CD4-positive, alpha-beta T cell treated with Interferon alpha-2 for 1 hour (primary cell): ENCODE results near the gene SLC35D2.
"Not testable (repeated sequence)": the region's sequence is repeated elsewhere in the genome, so short reads cannot be mapped to it uniquely, and the experiment has no call there.

Experiments
- DNase-seq, 2 donors: peaks; one replicate each; pipeline ENCODE4 v3.0.0-alpha.2; 2020 to 2022

The SLC35D2 gene

DNA sequence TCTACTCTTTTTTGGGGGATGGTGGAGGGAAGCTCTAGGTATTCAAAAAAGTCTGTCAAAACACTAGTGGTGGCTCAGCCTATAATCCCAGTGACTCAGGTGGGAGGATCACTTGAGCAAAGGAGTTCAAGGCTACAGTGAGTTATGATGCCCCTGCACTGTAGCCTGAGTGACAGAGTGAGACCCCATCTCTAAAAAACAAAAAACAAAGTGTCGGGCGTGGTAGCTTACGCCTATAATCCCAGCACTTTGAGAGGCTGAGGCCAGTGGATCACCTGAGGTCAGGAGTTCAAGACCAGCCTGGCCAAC, 15.8 kb upstream of the SLC35D2 start:
- no peak for DNase-seq

DNA sequence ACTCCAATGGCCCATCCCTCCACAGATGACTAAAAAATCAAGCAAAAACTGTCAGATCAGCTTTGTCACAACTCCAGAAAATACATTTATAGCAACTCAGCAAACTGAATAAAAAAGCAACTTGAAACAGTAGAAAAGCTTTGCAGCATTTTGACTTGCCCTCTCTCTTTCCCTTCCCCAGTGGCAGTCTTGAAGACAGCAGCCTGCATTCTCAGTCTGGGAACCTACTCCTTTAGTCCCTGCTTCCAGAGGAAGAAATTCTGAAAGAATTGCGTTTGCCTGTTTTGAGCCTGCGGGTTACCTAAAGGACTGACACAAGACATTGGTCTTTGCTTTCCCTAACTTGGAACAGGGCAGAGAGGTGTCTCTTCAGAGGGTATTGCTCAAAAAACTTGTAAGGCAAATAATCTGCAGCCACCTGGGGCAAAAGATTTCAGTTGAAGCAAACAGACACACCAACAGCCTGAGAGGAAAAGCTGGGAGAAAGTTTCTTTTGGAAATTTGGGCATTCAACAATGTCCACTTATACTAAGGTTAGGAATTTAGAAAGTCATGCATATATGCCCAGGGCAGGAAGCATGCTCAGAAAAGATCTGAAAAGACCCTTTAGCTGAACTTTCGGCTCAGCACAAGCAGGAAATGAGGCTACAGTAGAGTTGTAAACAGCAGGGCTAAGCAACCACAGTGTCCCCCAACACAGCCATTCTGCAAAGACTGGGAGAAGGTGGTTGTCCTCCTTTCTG, 15.2 kb upstream of the SLC35D2 start:
- DNase-seq: peak in 1 of 2 donors; percentile 35

DNA sequence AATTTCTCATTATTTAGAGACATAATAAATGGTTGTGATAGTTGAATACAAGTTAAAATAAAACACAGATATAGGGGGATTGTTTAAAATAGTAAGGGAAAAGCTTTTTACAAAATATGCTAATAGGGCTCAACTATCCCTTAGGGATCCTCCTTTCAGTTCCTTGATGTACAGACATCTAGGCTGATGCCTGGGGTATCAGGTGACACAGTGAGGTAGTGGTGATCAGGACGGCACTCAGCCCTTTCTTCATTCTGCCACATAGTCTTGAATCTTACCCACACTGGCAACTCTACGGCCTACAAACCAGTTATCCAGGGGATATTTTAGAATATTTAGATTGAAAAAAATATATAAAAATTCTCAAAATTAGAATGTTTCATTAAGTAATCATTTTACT, 12.5 kb upstream of the SLC35D2 start:
- DNase-seq: no peak

DNA sequence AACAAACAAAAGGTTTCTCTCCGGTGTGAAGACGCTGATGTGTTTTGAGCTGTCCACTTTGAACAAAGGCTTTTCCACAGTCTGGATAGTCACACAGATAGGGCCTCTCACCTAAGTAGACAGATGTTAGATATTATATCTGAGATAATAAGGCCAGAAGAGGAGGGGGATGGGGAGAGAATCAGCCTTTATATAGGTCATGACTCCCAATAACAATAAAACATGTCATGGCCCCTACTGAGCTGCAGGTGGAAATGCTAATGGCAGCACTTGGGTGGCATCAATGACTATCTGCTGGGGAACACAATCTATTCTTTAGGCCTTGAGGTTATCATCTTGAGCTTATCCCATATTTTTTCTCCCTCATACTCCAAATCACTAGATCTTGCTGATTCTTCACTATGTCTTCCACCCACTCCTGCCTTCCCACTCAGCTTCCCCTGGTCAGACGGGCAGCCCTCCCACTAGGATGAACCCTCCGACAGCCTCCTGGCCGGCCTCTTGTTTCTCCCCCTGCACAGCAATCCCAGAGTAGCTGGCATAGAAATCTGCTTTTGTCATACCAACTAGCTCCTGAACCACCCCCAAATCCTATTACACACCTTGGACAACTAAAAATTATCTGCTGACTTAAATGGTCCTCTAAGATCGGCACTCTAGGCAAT, 11.5 kb upstream of the SLC35D2 start:
- no peak for DNase-seq

DNA sequence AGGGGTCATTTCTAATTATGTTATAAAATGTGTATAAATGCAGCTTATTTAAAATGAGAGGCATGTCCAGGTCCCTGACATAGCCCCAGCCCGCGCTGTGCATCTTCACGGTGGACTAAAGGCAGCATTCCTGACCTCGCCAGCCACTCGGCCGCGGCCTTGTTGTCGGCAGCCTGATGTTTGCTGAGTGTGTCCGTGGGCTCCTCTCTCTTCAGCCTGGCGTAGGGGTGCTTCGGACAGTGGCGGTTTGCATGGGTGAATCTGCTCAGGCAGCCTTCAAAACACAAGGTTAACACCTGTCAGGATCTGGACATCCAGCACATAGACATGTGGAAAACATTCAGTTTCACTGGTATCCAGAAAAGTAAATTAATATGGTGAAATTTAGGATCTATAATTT, 8.8 kb upstream of the SLC35D2 start:
- no peak for DNase-seq

DNA sequence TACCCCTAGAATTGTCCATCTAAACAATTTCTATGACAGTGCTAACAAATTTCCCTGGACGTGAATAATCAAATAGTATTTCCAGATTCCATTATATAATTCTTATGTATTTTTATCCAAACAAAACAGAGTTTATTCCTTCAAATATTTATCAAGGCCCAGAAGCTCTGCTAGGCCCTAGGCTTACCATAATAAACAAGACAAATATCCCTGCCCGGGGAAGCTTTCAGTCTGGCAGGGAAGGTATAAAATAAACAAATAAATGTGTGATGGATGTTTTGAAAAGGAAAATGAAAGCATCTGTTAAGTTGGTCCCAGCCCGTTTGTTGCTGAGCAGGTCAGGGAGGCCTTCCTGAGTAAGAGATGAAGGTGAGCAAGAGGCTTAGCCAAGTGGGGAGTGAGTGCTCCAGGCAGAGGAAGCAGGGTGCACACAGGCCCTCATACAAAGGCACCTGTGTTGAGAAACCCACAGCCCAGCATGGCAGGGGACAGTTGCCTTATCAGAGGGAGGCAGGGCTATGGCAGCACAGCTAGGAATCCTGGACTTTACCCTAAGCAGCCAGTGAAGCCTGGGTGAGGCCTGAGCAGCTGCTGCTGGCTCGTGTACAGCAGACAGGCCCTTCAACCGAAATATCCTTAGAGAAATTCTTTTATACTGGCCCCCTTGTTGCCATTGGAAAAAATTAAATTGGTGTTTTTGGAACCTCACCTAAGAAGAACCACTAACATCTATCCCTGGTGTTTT, 7.7 kb upstream of the SLC35D2 start:
- DNase-seq: peak in 1 of 2 donors; percentile 27

DNA sequence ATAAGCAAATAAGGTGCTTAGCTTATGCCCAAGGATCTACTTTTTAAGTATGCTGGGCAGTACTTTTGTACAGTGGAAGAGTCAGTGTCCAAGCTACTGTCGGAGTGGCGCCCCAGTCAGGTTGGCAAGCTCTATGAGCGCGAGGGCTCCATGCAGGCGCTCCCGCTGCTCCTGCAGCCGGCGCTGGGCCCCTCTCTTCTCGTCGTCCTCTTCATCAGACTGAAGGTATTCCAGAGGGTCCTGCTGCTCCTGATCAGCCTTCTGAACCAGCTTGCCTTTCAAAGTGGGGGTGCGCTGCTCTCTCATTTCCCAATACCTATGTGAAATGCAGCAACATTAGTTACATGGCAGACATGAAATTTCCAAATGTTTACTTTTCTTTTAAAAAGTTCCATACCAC, 4.6 kb upstream of the SLC35D2 start:
- DNase-seq: no peak

DNA sequence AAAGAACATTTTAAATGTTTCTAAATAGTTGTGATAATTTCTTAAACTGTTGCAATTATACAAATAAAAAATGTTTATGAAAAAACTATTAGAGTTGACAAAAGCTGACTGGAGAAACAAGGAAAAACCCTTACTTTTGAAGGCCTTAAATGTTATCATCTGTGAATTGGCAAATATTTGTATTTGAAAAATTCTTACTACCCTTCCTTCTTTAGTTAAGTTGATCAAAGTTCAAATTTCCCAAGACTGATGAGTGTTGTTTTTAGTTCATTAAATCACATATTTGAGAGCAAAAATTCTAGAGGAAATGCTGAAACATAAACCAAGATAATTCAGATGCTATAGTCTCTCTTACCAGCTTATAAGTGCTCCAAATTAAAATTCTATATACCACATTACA, 2.6 kb upstream of the SLC35D2 start:
- DNase-seq: no peak

DNA sequence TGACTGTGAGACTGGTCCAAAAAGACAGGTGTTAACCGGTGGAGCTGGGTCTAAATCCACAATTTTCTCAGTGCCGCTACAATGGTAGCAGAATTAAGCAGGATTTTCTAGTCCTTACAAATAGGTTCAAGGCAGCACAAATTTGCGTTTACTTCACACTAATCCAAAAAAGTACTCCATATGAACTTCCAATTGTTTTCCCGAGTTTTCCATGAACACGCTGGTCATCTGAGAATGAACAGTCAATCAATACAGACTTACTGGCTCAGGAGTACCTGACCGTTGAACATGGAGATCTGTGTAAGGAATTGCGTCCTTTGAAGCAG, 709 bp downstream of the SLC35D2 start:
- no peak for DNase-seq

DNA sequence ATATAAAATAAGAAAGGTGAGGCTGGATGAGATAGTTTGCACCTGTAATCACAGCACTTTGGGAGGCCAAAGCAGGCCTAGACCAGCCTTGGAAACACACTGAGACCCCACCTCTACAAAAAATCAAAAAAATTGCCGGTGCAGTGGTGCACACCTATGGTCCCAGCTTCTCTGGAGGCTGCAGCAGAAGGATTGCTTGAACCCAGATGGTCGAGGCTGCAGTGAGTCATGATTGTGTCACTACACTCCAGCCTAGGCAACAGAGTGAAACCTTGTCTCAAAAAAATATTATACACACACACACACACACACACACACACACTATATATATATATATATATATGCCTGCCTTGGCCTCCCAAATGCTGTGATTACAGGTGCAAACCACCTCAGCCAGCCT, 1.3 kb downstream of the SLC35D2 start:
- DNase-seq: no peak

DNA sequence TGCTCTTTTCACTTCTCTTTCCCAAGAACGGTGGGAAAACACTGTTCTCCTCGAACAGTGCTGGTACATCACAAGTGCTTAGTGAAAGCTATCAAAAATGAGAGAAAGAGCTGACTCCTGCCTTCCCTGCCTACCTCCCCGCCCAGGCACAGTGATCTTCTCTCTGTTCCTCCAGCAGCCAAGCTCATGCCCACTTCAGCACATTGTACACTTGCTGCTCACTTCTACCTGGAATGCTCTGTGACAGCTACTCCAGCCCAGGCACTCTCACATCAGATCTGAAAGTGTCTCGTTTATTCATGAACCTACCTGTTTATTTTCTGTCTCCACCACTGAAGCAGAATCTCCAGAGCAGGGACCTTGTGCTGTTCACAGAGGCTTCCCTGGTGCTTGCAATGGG, 1.8 kb downstream of the SLC35D2 start:
- no peak for DNase-seq

DNA sequence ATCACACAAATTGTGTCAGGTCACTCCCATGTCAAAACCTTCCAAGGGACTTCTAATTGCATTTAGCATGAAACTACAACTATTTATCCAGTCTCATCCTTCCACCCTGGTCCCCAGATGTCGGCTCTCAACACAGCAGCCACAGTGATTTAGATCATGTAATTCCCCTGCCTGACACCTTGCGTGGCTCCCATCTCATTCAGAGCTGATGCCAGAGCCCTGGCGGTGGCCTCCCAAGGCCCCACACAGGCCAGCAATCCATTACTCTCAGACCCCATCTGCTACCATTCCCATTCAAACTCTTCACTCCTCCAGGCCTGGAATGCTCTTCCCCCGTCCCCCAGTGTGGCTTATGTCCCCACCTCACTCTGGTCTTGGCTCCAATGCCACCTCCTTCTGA, 2.4 kb downstream of the SLC35D2 start:
- no peak for DNase-seq

DNA sequence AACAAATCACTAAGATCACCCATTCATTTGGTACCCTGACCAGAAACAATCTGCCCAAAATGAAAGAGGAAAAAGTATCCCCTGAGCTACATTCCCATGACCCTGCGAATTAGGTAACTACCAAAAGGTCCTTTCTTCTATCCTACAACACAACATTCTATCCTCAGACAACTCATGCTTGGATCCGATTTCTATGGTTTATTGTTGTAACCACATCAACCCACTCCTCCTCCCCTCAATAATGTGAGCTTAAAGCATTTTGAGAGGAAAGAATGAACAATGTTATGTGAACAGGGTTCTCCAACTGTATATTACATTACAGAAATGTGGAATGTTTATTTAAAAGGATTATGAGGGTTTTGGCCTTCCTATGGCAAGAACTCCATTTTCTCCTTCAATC, 4.0 kb downstream of the SLC35D2 start:
- no peak for DNase-seq

DNA sequence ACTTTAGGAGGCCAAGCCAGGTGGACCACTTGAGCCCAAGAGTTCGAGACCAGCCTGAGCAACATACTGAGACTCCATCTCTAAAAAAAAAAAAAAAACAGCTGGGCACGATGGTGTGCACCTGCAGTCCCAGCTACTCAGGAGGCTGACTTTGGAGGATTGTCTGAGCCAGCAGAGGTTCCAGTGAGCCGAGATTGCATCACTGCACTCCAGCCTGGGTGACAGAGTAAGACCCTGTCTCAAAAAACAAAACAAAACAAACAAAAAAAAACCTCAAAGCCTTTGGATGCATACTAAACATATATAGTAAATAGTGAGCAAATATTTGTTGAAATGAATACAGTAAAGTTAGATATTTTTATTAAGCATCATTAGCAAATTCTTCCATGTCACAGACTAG, 5.3 kb downstream of the SLC35D2 start:
- DNase-seq: no peak

DNA sequence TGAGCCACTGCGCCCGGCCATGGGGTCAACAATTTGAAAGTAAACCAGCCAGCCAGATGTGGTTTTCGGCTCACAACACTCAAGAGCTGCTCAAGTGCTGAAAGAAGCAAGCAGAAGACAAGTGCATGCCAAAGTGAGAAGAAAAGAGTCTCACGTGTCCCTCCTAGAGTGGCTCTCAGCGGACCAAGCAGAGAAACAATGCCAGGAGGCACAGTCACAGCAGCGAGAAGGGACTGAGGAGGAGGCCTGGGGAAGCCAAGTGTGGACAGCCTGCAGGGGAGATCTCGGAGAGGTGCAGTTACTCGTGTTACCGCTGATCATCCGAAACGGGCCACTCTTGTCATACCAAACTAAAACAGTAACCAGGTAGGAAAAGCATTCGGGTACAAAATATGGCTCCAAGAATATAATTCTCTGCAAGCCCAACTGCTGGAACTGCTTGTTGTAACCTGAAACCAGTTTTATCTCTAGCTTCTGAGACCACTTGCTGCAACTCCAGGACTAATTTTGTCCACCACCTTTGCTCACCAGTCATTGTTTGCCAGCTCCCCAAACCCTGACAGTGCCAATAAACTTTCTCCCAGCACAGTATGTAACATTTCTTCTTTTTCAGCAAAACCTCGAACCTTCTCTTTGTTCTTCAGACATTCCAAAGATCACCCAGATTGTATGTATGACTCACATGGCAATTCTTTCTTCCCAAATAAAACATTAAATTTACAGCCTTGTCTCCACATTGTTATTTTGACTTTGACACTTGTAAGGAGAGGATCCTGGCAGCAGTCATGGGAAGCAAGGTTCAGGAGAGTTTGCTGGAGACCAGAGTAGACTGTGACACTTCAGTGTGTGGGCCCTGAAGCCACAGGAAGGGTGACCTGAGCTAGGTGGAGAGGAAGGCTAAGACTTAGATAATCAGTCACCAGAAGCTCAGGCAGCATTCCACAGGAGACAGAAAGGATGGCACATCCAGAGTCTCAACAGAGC, 6.3 kb downstream of the SLC35D2 start:
- DNase-seq: no peak

DNA sequence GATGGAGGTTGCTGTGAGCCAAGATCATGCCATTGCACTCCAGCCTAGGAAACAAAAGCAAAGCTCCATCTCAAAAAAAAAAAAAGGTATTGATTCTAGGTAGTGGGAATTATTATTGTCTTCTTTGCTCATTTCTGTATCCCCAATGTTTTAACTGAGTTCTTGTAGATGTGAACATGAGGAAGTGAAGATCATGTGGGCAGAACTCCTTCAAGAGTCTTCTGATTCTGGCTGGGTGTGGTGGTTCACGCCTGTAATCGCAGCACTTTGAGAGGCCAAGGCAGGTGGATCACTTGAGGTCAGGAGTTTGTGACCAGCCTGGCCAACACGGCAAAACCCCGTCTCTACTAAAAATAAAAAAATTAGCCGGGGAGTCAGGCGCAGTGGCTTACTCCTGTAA, 8.0 kb downstream of the SLC35D2 start:
- DNase-seq: not testable (repeated sequence)

DNA sequence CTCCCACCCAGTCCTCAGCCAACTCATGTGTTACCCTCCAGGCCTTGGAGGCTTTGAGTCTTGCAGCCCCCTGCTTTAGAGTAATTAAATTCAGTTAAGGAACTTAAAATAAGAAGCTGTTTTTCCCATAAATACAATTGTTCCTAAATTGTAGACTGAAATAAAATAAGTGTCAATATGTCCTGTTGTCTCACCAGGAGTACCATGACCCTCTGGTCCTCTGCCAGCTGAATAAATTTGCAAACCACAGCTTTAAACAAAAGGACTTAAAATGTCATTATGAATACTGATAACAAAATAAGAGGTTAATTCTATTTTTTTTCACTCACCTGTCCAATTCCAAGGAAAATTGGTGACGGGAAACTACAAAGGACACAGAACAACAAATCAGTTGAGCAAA, 15.6 kb downstream of the SLC35D2 start:
- no peak for DNase-seq

DNA sequence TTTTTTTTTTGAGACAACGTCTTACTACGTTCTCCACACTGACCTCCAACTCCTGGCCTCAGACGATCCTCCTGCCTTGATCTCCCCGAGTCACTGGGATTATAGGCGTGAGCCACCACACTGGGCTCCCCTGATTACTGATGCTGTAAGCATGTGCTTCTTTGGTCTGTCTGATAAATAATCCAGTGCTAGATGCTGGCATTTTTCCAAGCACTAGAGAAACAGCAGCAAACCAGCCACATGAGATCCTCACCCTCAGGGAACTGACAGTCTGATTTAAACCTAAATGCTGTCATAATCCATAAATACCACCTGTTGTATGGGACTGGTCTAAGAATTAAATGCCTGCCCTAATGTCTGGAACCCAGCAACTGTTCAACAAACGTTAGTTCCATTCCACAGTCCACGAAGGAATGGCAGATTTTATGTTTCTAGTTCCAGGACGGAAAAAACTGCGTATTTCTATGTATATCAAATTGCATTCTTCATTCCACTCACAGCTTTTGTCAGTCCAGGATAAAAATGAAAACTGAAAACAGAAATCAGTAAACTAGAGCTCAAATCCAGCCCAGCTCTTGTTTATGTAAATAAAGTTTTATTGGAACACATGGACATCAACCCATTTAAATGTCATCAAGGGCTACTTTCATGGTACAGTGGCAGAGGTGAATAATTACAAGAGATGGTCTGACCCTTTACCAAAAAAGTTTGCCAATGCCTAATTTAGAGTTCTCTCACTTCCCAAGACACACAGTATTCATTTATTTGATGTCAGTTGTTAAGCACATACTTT, 20.1 kb downstream of the SLC35D2 start:
- no peak for DNase-seq

DNA sequence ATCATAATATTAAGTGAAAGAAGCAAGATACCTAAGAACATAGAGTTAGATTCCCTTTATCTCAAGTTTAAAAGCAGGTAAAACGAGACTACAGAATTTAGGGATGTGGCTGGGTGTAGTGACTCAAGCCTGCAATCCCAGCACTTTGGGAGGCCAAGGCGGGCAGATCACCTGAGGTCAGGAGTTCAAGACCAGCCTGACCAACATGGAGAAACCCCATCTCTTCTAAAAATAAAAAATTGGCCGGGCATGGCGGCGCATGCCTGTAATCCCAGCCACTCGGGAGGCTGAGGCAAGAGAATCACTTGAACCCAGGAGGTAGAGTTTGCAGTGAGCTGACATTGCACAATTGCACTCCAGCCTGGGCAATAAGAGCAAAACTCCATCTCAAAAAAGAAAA, 21.4 kb downstream of the SLC35D2 start:
- not testable (repeated sequence) for DNase-seq

DNA sequence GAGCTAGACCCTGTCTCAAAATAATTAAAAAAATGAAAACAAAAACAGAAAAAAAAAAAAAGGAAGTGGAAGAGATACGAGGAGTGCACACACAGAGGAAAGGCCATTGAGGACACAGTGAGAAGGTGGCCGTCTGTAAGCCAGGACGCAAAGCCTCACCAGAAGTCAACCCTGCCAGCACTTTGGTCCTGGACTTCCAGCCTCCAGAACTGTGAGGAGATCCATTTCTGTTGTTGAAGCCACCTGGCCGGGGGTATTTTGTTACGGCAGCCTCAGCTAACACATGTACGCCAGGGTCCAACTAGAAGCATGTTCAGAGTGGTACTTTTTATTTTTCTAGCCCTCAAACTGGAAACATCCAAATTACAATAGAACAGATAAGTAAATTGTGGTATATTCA, 21.8 kb downstream of the SLC35D2 start:
- DNase-seq: no peak

DNA sequence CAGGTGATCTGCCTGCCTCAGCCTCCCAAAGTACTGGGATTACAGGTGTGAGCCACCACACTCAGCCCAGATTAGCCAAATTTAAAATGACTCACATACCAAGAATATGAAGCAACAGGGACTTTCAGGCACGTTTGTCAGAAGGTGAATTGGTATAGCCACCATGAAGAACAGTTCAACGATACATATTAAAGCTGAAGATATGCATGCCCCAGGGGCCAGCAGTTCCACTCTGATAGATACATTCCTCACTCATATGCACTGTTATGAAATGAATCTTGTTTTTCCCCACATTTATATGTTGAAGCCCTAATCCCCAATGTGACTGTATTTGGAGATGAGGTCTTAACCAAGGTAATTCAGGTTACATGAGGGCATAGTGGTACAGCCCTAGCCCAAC, 22.5 kb downstream of the SLC35D2 start:
- DNase-seq: no peak

DNA sequence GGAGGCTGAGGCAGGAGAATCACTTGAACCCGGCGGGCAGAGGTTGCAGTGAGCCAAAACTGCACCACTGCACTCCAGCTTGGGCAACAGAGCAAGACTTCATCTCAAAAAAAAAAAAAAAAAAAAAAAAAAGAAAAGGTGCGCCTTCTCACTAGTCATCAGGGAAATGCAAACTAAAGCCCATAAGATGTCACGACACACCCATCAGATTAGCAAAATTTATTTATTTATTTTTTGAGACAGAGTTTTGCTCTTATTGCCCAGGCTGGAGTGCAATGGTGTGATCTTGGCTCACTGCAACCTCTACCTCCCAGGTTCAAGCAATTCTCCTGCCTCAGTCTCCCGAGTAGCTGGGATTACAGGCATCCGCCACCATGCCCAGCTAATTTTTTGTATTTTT, 23.0 kb downstream of the SLC35D2 start:
- not testable (repeated sequence) for DNase-seq
